Activated naive CD8-positive, alpha-beta T cell (primary cell): ENCODE measurements around the gene CCDC18.
"Not testable (repeated sequence)": the region's sequence is repeated elsewhere in the genome, so short reads cannot be mapped to it uniquely, and the experiment has no call there.

ENCODE experiments used
- H3K27ac Mint-ChIP-seq: one replicate; pipeline ENCODE4 v1.8.0; 2021; ENCODE audit warnings: mixed read lengths
- H3K27me3 Mint-ChIP-seq: one replicate; pipeline ENCODE4 v1.8.0; 2021; ENCODE audit warnings: mixed read lengths
- H3K36me3 Mint-ChIP-seq: one replicate; pipeline ENCODE4 v1.8.0; 2021; ENCODE audit warnings: mixed read lengths
- H3K4me1 Mint-ChIP-seq: one replicate; pipeline ENCODE4 v1.8.0; 2021; ENCODE audit warnings: low read depth, mixed read lengths
- H3K4me3 Mint-ChIP-seq: one replicate; pipeline ENCODE4 v1.8.0; 2021; ENCODE audit warnings: mild to moderate bottlenecking, mixed read lengths
- H3K9me3 Mint-ChIP-seq: one replicate; pipeline ENCODE4 v1.8.0; 2021; ENCODE audit warnings: low read depth, mixed read lengths

The CCDC18 gene

GRCh38 chr1:93194231-93194990 is 13.9 kb downstream of the CCDC18 start:
- H3K36me3 Mint-ChIP-seq, result peaks cover 21% of the 10 kb centered on the region
- no peak overlapping the region for H3K4me3 Mint-ChIP-seq
- peaks cover 3% of the 10 kb centered on the region for H3K4me1 Mint-ChIP-seq
- H3K27ac Mint-ChIP-seq, result no peak overlapping the region
- H3K9me3 Mint-ChIP-seq, result no peaks in the 10 kb centered on the region
- no peaks in the 10 kb centered on the region for H3K27me3 Mint-ChIP-seq

- Mint-ChIP-seq H3K4me1 (no peaks in the 10 kb centered on the region), H3K9me3 (no peaks in the 10 kb centered on the region), H3K4me3 (no peak overlapping the region), H3K36me3 (peaks cover 16% of the 10 kb centered on the region), H3K27me3 (no peaks in the 10 kb centered on the region), H3K27ac (no peak overlapping the region)
These were observed 16.1 kb downstream of the CCDC18 start for GRCh38 chr1:93196591-93196990.

- Mint-ChIP-seq H3K36me3 (peaks cover 14% of the 10 kb centered on the region), H3K27ac (no peak overlapping the region), H3K27me3 (no peaks in the 10 kb centered on the region), H3K4me1 (no peaks in the 10 kb centered on the region), H3K9me3 (no peaks in the 10 kb centered on the region), H3K4me3 (no peak overlapping the region)
These were observed 18.6 kb downstream of the CCDC18 start for GRCh38 chr1:93199150-93199549.

- Mint-ChIP-seq H3K4me3 (no peak overlapping the region), H3K36me3 (peaks cover 14% of the 10 kb centered on the region), H3K27ac (no peak overlapping the region), H3K27me3 (no peaks in the 10 kb centered on the region), H3K4me1 (no peaks in the 10 kb centered on the region), H3K9me3 (no peaks in the 10 kb centered on the region)
These were observed 19.6 kb downstream of the CCDC18 start for GRCh38 chr1:93200086-93200620.

GRCh38 chr1:93200714-93201113 is 20.2 kb downstream of the CCDC18 start:
- H3K4me3 Mint-ChIP-seq, result no peak overlapping the region
- no peaks in the 10 kb centered on the region for H3K27me3 Mint-ChIP-seq
- no peaks in the 10 kb centered on the region for H3K9me3 Mint-ChIP-seq
- peaks cover 12% of the 10 kb centered on the region for H3K36me3 Mint-ChIP-seq
- H3K27ac Mint-ChIP-seq, result no peak overlapping the region
- H3K4me1 Mint-ChIP-seq, result no peaks in the 10 kb centered on the region

- Mint-ChIP-seq H3K9me3 (no peaks in the 10 kb centered on the region), H3K27ac (no peak overlapping the region), H3K4me1 (no peaks in the 10 kb centered on the region), H3K4me3 (no peak overlapping the region), H3K27me3 (no peaks in the 10 kb centered on the region), H3K36me3 (peaks cover 7% of the 10 kb centered on the region)
These were observed 25.5 kb downstream of the CCDC18 start for GRCh38 chr1:93205892-93206566.

- Mint-ChIP-seq H3K36me3 (peaks cover 7% of the 10 kb centered on the region), H3K9me3 (no peaks in the 10 kb centered on the region)
These were observed 26.0 kb downstream of the CCDC18 start for GRCh38 chr1:93206567-93206954.

GRCh38 chr1:93207211-93207610 is 26.7 kb downstream of the CCDC18 start:
- H3K9me3 Mint-ChIP-seq, result no peaks in the 10 kb centered on the region
- H3K36me3 Mint-ChIP-seq, result peaks cover 7% of the 10 kb centered on the region
- no peaks in the 10 kb centered on the region for H3K27me3 Mint-ChIP-seq
- no peak overlapping the region for H3K4me3 Mint-ChIP-seq
- no peak overlapping the region for H3K27ac Mint-ChIP-seq
- H3K4me1 Mint-ChIP-seq, result no peaks in the 10 kb centered on the region

More at GRCh38 chr1:93206567-93206954, 26.0 kb downstream of the CCDC18 start:
- H3K4me1 Mint-ChIP-seq, result no peaks in the 10 kb centered on the region
- no peak overlapping the region for H3K4me3 Mint-ChIP-seq
- H3K27me3 Mint-ChIP-seq, result no peaks in the 10 kb centered on the region
- no peak overlapping the region for H3K27ac Mint-ChIP-seq

- Mint-ChIP-seq H3K27ac (no peak overlapping the region), H3K27me3 (no peaks in the 10 kb centered on the region), H3K9me3 (no peaks in the 10 kb centered on the region), H3K4me3 (no peak overlapping the region), H3K4me1 (peaks cover 17% of the 10 kb centered on the region), H3K36me3 (peaks cover 8% of the 10 kb centered on the region)
These were observed 34.8 kb downstream of the CCDC18 start for GRCh38 chr1:93215322-93215721.

GRCh38 chr1:93219443-93219842 is 38.9 kb downstream of the CCDC18 start:
- H3K4me3 Mint-ChIP-seq, result peak overlapping the region; percentile 62
- H3K27ac Mint-ChIP-seq, result peak overlapping the region; percentile 47
- no peaks in the 10 kb centered on the region for H3K9me3 Mint-ChIP-seq
- H3K4me1 Mint-ChIP-seq, result peaks cover 22% of the 10 kb centered on the region
- no peaks in the 10 kb centered on the region for H3K27me3 Mint-ChIP-seq
- H3K36me3 Mint-ChIP-seq, result peaks cover 15% of the 10 kb centered on the region

- Mint-ChIP-seq H3K36me3 (peaks cover 15% of the 10 kb centered on the region), H3K4me1 (peaks cover 22% of the 10 kb centered on the region)
- not testable (repeated sequence) for H3K4me3 Mint-ChIP-seq, H3K9me3 Mint-ChIP-seq, H3K27ac Mint-ChIP-seq, H3K27me3 Mint-ChIP-seq
These were observed 40.2 kb downstream of the CCDC18 start for GRCh38 chr1:93220716-93221115.

- H3K27me3 Mint-ChIP-seq, result no peaks in the 10 kb centered on the region
- H3K36me3 Mint-ChIP-seq, result peaks cover 20% of the 10 kb centered on the region
- peaks cover 22% of the 10 kb centered on the region for H3K4me1 Mint-ChIP-seq
- H3K27ac Mint-ChIP-seq, result no peak overlapping the region
- H3K4me3 Mint-ChIP-seq, result no peak overlapping the region
- H3K9me3 Mint-ChIP-seq, result no peaks in the 10 kb centered on the region
These were observed 41.4 kb downstream of the CCDC18 start for GRCh38 chr1:93221913-93222312.

GRCh38 chr1:93223023-93223675 is 42.6 kb downstream of the CCDC18 start:
- Mint-ChIP-seq H3K27me3 (no peaks in the 10 kb centered on the region), H3K9me3 (no peaks in the 10 kb centered on the region), H3K4me3 (no peak overlapping the region), H3K4me1 (peaks cover 22% of the 10 kb centered on the region), H3K27ac (no peak overlapping the region), H3K36me3 (peaks cover 18% of the 10 kb centered on the region)

GRCh38 chr1:93235261-93235660 is 54.7 kb downstream of the CCDC18 start:
- H3K36me3 Mint-ChIP-seq, result peaks cover 36% of the 10 kb centered on the region
- H3K9me3 Mint-ChIP-seq, result peaks cover 5% of the 10 kb centered on the region

GRCh38 chr1:93237021-93237420 is 56.5 kb downstream of the CCDC18 start:
- Mint-ChIP-seq H3K27me3 (no peaks in the 10 kb centered on the region), H3K36me3 (peaks cover 34% of the 10 kb centered on the region), H3K4me3 (no peak overlapping the region), H3K4me1 (no peaks in the 10 kb centered on the region), H3K27ac (no peak overlapping the region), H3K9me3 (peaks cover 6% of the 10 kb centered on the region)

More at GRCh38 chr1:93235261-93235660, 54.7 kb downstream of the CCDC18 start:
- Mint-ChIP-seq H3K4me1 (no peaks in the 10 kb centered on the region), H3K27ac (no peak overlapping the region), H3K4me3 (no peak overlapping the region), H3K27me3 (no peaks in the 10 kb centered on the region)
